Heart left ventricle (tissue), 16 donors: Measurements from ENCODE around the gene NANOS2. TPM values are rescaled to one million over a fixed set of nuclear protein-coding genes. Genes with fewer than 3 reads are reported as not detected.

Experiments
- ATAC-seq, 4 donors: fragments of 200-7000 bp; cut with Tn5 transposase; one replicate each; pipeline ENCODE4 v1.9.1; 2020 to 2022; ENCODE audit warnings: moderate library complexity in 4 of 4, mild to moderate bottlenecking in 3 of 4, moderate number of reproducible peaks in 1 of 4
- DNase-seq, 5 donors: peaks; one replicate each; pipeline ENCODE4 v3.0.0-alpha.2; 2020
- H3K27ac ChIP-seq, 12 donors: fragments of 200-600 bp; sonication (generic) in 4 of 12; one replicate each; pipeline versions ENCODE4 v1.5.0 to v1.8.0; 2016 to 2022; ENCODE audit warnings: mild to moderate bottlenecking in 2 of 12
- H3K27me3 ChIP-seq, 9 donors: fragments of 200-600 bp; sonication (generic) in 2 of 9; one replicate each; pipeline versions ENCODE4 v1.5.1 to v1.8.0; 2016 to 2022; ENCODE audit warnings: mild to moderate bottlenecking in 3 of 9
- H3K36me3 ChIP-seq, 9 donors: fragments of 200-600 bp; sonication (generic) in 2 of 9; one replicate each; pipeline versions ENCODE4 v1.5.0 to v1.8.0; 2018 to 2022; ENCODE audit warnings: mild to moderate bottlenecking in 2 of 9
- H3K4me1 ChIP-seq, 12 donors: fragments of 200-600 bp; sonication (generic) in 4 of 12; one replicate each; pipeline versions ENCODE4 v1.5.0 to v1.8.0; 2016 to 2022; ENCODE audit warnings: mild to moderate bottlenecking in 3 of 12
- H3K4me3 ChIP-seq, 12 donors: fragments of 200-600 bp; sonication (generic) in 4 of 12; one replicate each; pipeline versions ENCODE4 v1.5.0 to v1.8.0; 2017 to 2022; ENCODE audit warnings: mild to moderate bottlenecking in 9 of 12, moderate library complexity in 4 of 12
- H3K9me3 ChIP-seq, 12 donors: fragments of 200-600 bp; sonication (generic) in 4 of 12; one replicate each; pipeline versions ENCODE4 v1.5.0 to v1.8.0; 2016 to 2022; ENCODE audit warnings: mild to moderate bottlenecking in 1 of 12
- CTCF ChIP-seq, 12 donors: fragments of 200-600 bp; sonication (generic) in 4 of 12; IDR thresholded peaks; one replicate each; pipeline versions ENCODE4 v1.5.0 to v1.8.0; 2018 to 2022; ENCODE audit warnings: antibody characterized with exemption in 12 of 12, mild to moderate bottlenecking in 5 of 12
- POLR2A ChIP-seq, 2 donors: fragments of 450-650 bp; IDR thresholded peaks; one replicate each; pipeline ENCODE4 v1.6.1; 2017; ENCODE audit warnings: antibody characterized with exemption in 2 of 2, mild to moderate bottlenecking in 2 of 2, moderate library complexity in 2 of 2
- WGBS, 4 donors: extraction: QIAGEN DNeasy Blood & Tissue Kit in 2 of 4; methylation state at CpG; one replicate each; pipeline versions ENCODE4 v1.1.5 to v1.1.7; 2013 to 2018; 5-methylcytosine and 5-hydroxymethylcytosine counted together
- intact Hi-C, 10 donors: fragments of 100-400 bp; cut with DNase I; formaldehyde crosslinking; loops; one replicate each; pipeline versions ENCODE4 v1.11.1 to v1.14.2; 2022
- polyA plus RNA-seq, 2 donors: library from polyadenylated mRNA; stranded (reverse); fragments of 200-250 nt; gene quantifications; one replicate each; pipeline ENCODE4 v1.2.3, GENCODE V29; 2013
- total RNA-seq, 9 donors: library from RNA; depleted of rRNA in 2 of 9; stranded (reverse); fragments of >200 nt in 2 of 9; fragmentation: NEBNext Ultra II Directional in 3 of 9; extraction: Animal tissue kit (Norgen Biotek cat#: 25700) in 3 of 9; gene quantifications; one replicate each; pipeline versions ENCODE4 v1.1.0 to v1.2.4, GENCODE V29; 2016 to 2023
- donor health status: ischemic (EF 13 %, LVEDD 7.1; RV severe dilation, severe dysfunction).
- donor health status: healthy with polysubstance abuse.
- donor health status: DM: no; HTN: yes; CAD: no.
- donor health status: DM: no; HTN: no; CAD: no.
- donor health status: ischemic (EF 25% LVEDD 6.9; RV normal size, moderate dysfunction).
- donor health status: ischemic (EF 25% LVEDD 5.7; RV mildly dilated, moderate dysfunction).
- donor health status: healthy.
- donor health status: DM: yes; HTN: yes; CAD: no.
- donor health status: ischemic (EF 35%, LVEDD 5.7; RV mildly dilated, moderate dysfunction).
- donor health status: nonischemic (EF 11% LVEDD 7.7; RV severe dilation, severe dysfunction).
- donor health status: DM: yes; HTN: yes; CAD: no.
- donor health status: PGD.
- donor health status: ischemic (EF 29% LVEDD 5.4; RV normal size, mild dysfunction).
- donor health status: nonischemic (EF 23%, LVEDD 6.1; RV moderate dilation, normal function).

Gene NANOS2
- total and polyA plus RNA-seq, 11 donors = not detected

- no peak overlapping the region for H3K4me3 ChIP-seq
- H3K36me3 ChIP-seq = no peaks in the 10 kb centered on the region
- WGBS, 4 donors = 59 to 66% (median 62%) methylated on average over 9 of the region's 9 CpGs
- TF ChIP-seq POLR2A (IDR thresholded peaks at IDR 0.05) = no peak
- no peak for TF ChIP-seq CTCF (IDR thresholded peaks at IDR 0.05)
- no peak for ATAC-seq
- H3K27ac ChIP-seq = no peak overlapping the region
- intact Hi-C loops = loop anchor here in 1 of 10 donors (10.0 kb wide), 1 partner anchor 93 kb away; no protein-coding TSS in a partner anchor
- H3K27me3 ChIP-seq = peaks cover 0 to 16% (median 0%) of the 10 kb centered on the region in 9 donors
- no peaks in the 10 kb centered on the region for H3K4me1 ChIP-seq
- no peak for DNase-seq
- no peaks in the 10 kb centered on the region for H3K9me3 ChIP-seq
These were observed 7.7 kb upstream of the NANOS2 start for GRCh38 chr19:45922281-45922680.

GRCh38 chr19:45920458-45920857, 5.9 kb upstream of the NANOS2 start:
- ATAC-seq = no peak
- TF ChIP-seq POLR2A (IDR thresholded peaks at IDR 0.05) = no peak
- no peak for TF ChIP-seq CTCF (IDR thresholded peaks at IDR 0.05)
- WGBS, 4 donors = 56 to 70% (median 63%) methylated on average over 8 of the region's 8 CpGs

GRCh38 chr19:45919678-45920077, 5.1 kb upstream of the NANOS2 start:
- no peak for TF ChIP-seq POLR2A (IDR thresholded peaks at IDR 0.05)
- no peak for TF ChIP-seq CTCF (IDR thresholded peaks at IDR 0.05)
- H3K4me3 ChIP-seq = no peak overlapping the region
- WGBS, 4 donors = 47 to 63% (median 54%) methylated on average over 7 of the region's 7 CpGs
- no peak for DNase-seq
- no peaks in the 10 kb centered on the region for H3K36me3 ChIP-seq
- no peak overlapping the region for H3K27ac ChIP-seq
- peaks cover 0 to 16% (median 0%) of the 10 kb centered on the region in 9 donors for H3K27me3 ChIP-seq
- ATAC-seq = no peak
- no peaks in the 10 kb centered on the region for H3K4me1 ChIP-seq
- no peaks in the 10 kb centered on the region for H3K9me3 ChIP-seq
- intact Hi-C loops = loop anchor here in 1 of 10 donors (10.0 kb wide), 1 partner anchor 95 kb away; no protein-coding TSS in a partner anchor

More at GRCh38 chr19:45920458-45920857, 5.9 kb upstream of the NANOS2 start:
- H3K9me3 ChIP-seq = no peaks in the 10 kb centered on the region
- intact Hi-C loops = loop anchor here in 1 of 10 donors (10.0 kb wide), 1 partner anchor 94 kb away; no protein-coding TSS in a partner anchor
- no peak overlapping the region for H3K4me3 ChIP-seq
- H3K4me1 ChIP-seq = no peaks in the 10 kb centered on the region
- H3K27me3 ChIP-seq = peaks cover 0 to 16% (median 0%) of the 10 kb centered on the region in 9 donors
- DNase-seq = no peak
- H3K36me3 ChIP-seq = no peaks in the 10 kb centered on the region
- no peak overlapping the region for H3K27ac ChIP-seq

- H3K36me3 ChIP-seq = no peaks in the 10 kb centered on the region
- TF ChIP-seq CTCF (IDR thresholded peaks at IDR 0.05) (no peak), POLR2A (IDR thresholded peaks at IDR 0.05) (no peak)
- H3K27me3 ChIP-seq = peaks cover 0 to 23% (median 0%) of the 10 kb centered on the region in 9 donors
- ATAC-seq = no peak
- intact Hi-C loops = no loop called here
- no peaks in the 10 kb centered on the region for H3K4me1 ChIP-seq
- WGBS, 4 donors = 60 to 79% (median 70%) methylated on average over 4 of the region's 4 CpGs
- no peak overlapping the region for H3K4me3 ChIP-seq
- DNase-seq = no peak
- no peak overlapping the region for H3K27ac ChIP-seq
- H3K9me3 ChIP-seq = no peaks in the 10 kb centered on the region
These were observed 4.1 kb upstream of the NANOS2 start for GRCh38 chr19:45918721-45919120.
